Skeletal muscle tissue (tissue), 4 donors: ENCODE results near the gene ZNF367. TPM values are rescaled to one million over a fixed set of nuclear protein-coding genes. Genes with fewer than 3 reads are reported as not detected.

Experiments
- H3K27ac ChIP-seq: one replicate; pipeline ENCODE4 v1.7.0; 2013; ENCODE audit warnings: mild to moderate bottlenecking, low read depth, low read length, inconsistent platforms
- H3K27me3 ChIP-seq, 3 donors: one replicate each; pipeline ENCODE4 v1.7.0; 2013; ENCODE audit warnings: low read length in 3 of 3; ENCODE audit not compliant: control insufficient read depth in 3 of 3, insufficient read depth in 3 of 3
- H3K36me3 ChIP-seq, 3 donors: one replicate each; pipeline ENCODE4 v1.7.0; 2013; ENCODE audit warnings: low read length in 3 of 3; ENCODE audit not compliant: control insufficient read depth in 3 of 3, insufficient read depth in 3 of 3
- H3K4me1 ChIP-seq, 3 donors: one replicate each; pipeline ENCODE4 v1.7.0; 2013; ENCODE audit warnings: low read length in 3 of 3, mild to moderate bottlenecking in 3 of 3; ENCODE audit not compliant: control insufficient read depth in 3 of 3, insufficient read depth in 3 of 3
- H3K4me3 ChIP-seq, 3 donors: one replicate each; pipeline ENCODE4 v1.7.0; 2013; ENCODE audit warnings: low read length in 3 of 3
- H3K9ac ChIP-seq, 3 donors: one replicate each; pipeline ENCODE4 v1.7.0; 2013; ENCODE audit warnings: low read length in 3 of 3, mild to moderate bottlenecking in 3 of 3, moderate library complexity in 2 of 3, low read depth in 1 of 3
- H3K9me3 ChIP-seq, 3 donors: one replicate each; pipeline ENCODE4 v1.7.0; 2013; ENCODE audit warnings: low read length in 3 of 3; ENCODE audit not compliant: control insufficient read depth in 3 of 3
- total RNA-seq: library from RNA; depleted of rRNA; stranded (reverse); fragments of >200 nt; gene quantifications from one replicate; pipeline ENCODE4 v1.2.3, GENCODE V29; 2014
- donor health status: Osteomylitis.

The ZNF367 gene
- total RNA-seq, 1 donor from 2014 or later: 5.2 TPM

- Histone ChIP-seq H3K9ac (no peak overlapping the region), H3K27ac (no peak overlapping the region), H3K4me1 (no peaks in the 10 kb centered on the region), H3K4me3 (no peak overlapping the region), H3K36me3 (no peaks in the 10 kb centered on the region), H3K9me3 (no peaks in the 10 kb centered on the region), H3K27me3 (no peaks in the 10 kb centered on the region)
Observed at GRCh38 chr9:96437454-96437853, 19.3 kb upstream of the ZNF367 start.

- no peak overlapping the region for H3K9ac ChIP-seq
- no peak overlapping the region for H3K27ac ChIP-seq
- no peak overlapping the region for H3K4me3 ChIP-seq
- no peaks in the 10 kb centered on the region for H3K9me3 ChIP-seq
- H3K4me1 ChIP-seq: no peaks in the 10 kb centered on the region
- no peaks in the 10 kb centered on the region for H3K36me3 ChIP-seq
- no peaks in the 10 kb centered on the region for H3K27me3 ChIP-seq
Observed at GRCh38 chr9:96436456-96437126, 18.4 kb upstream of the ZNF367 start.

- Histone ChIP-seq H3K4me1 (no peaks in the 10 kb centered on the region), H3K27me3 (no peaks in the 10 kb centered on the region), H3K27ac (no peak overlapping the region), H3K9me3 (no peaks in the 10 kb centered on the region), H3K4me3 (no peak overlapping the region), H3K9ac (no peak overlapping the region), H3K36me3 (no peaks in the 10 kb centered on the region)
Observed at GRCh38 chr9:96436063-96436455, 17.9 kb upstream of the ZNF367 start.

GRCh38 chr9:96435345-96435744 lies 17.2 kb upstream of the ZNF367 start:
- Histone ChIP-seq H3K4me1 (no peaks in the 10 kb centered on the region), H3K27me3 (no peaks in the 10 kb centered on the region), H3K4me3 (no peak overlapping the region), H3K27ac (no peak overlapping the region), H3K9ac (no peak overlapping the region), H3K36me3 (no peaks in the 10 kb centered on the region), H3K9me3 (no peaks in the 10 kb centered on the region)

GRCh38 chr9:96430377-96430776 lies 12.2 kb upstream of the ZNF367 start:
- Histone ChIP-seq H3K27ac (no peak overlapping the region), H3K9me3 (no peaks in the 10 kb centered on the region), H3K4me1 (no peaks in the 10 kb centered on the region), H3K27me3 (no peaks in the 10 kb centered on the region), H3K9ac (no peak overlapping the region), H3K4me3 (no peak overlapping the region), H3K36me3 (no peaks in the 10 kb centered on the region)

GRCh38 chr9:96429732-96430131 lies 11.6 kb upstream of the ZNF367 start:
- Histone ChIP-seq H3K9me3 (no peaks in the 10 kb centered on the region), H3K36me3 (no peaks in the 10 kb centered on the region), H3K27ac (no peak overlapping the region), H3K4me1 (no peaks in the 10 kb centered on the region), H3K4me3 (no peak overlapping the region), H3K27me3 (no peaks in the 10 kb centered on the region), H3K9ac (no peak overlapping the region)

GRCh38 chr9:96425500-96426169 lies 7.5 kb upstream of the ZNF367 start:
- Histone ChIP-seq H3K27me3 (no peaks in the 10 kb centered on the region), H3K27ac (no peak overlapping the region), H3K4me3 (no peak overlapping the region), H3K9me3 (no peaks in the 10 kb centered on the region), H3K4me1 (peaks cover 6 to 7% (median 6%) of the 10 kb centered on the region in 3 donors), H3K9ac (no peak overlapping the region), H3K36me3 (no peaks in the 10 kb centered on the region)

- Histone ChIP-seq H3K9me3 (no peaks in the 10 kb centered on the region), H3K9ac (no peak overlapping the region), H3K4me1 (peaks cover 16 to 21% (median 20%) of the 10 kb centered on the region in 3 donors), H3K4me3 (no peak overlapping the region), H3K27ac (no peak overlapping the region), H3K36me3 (no peaks in the 10 kb centered on the region), H3K27me3 (no peaks in the 10 kb centered on the region)
Observed at GRCh38 chr9:96423985-96424336, 5.8 kb upstream of the ZNF367 start.

- no peaks in the 10 kb centered on the region for H3K27me3 ChIP-seq
- H3K27ac ChIP-seq: no peak overlapping the region
- H3K9me3 ChIP-seq: no peaks in the 10 kb centered on the region
- H3K4me1 ChIP-seq: peaks cover 16 to 21% (median 20%) of the 10 kb centered on the region in 3 donors
- no peak overlapping the region for H3K9ac ChIP-seq
- H3K4me3 ChIP-seq: no peak overlapping the region
- no peaks in the 10 kb centered on the region for H3K36me3 ChIP-seq
Observed at GRCh38 chr9:96423322-96423984, 5.3 kb upstream of the ZNF367 start.
